HG03196 (cell line): ENCODE measurements around the gene GPR146.

Source experiments
- ATAC-seq: cut with Tn5 transposase; IDR thresholded peaks from one replicate; pipeline ENCODE4 v1.9.1; 2021; ENCODE audit not compliant: unreplicated experiment

The GPR146 gene

GRCh38 chr7:1090686-1091643 is 46.6 kb downstream of the GPR146 start:
- ATAC-seq: no peak

- no peak for ATAC-seq
Measured at GRCh38 chr7:1091644-1092027, 47.3 kb downstream of the GPR146 start.

DNA sequence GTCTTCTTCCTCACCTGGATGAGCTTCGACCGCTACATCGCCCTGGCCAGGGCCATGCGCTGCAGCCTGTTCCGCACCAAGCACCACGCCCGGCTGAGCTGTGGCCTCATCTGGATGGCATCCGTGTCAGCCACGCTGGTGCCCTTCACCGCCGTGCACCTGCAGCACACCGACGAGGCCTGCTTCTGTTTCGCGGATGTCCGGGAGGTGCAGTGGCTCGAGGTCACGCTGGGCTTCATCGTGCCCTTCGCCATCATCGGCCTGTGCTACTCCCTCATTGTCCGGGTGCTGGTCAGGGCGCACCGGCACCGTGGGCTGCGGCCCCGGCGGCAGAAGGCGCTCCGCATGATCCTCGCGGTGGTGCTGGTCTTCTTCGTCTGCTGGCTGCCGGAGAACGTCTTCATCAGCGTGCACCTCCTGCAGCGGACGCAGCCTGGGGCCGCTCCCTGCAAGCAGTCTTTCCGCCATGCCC is 47.9 kb downstream of the GPR146 start:
- ATAC-seq: no peak

GRCh38 chr7:1092806-1093501 is 48.6 kb downstream of the GPR146 start:
- no peak for ATAC-seq

GRCh38 chr7:1093502-1093843 is 49.1 kb downstream of the GPR146 start:
- ATAC-seq: no peak

- no peak for ATAC-seq
Measured at GRCh38 chr7:1093916-1094508, 49.7 kb downstream of the GPR146 start.

DNA sequence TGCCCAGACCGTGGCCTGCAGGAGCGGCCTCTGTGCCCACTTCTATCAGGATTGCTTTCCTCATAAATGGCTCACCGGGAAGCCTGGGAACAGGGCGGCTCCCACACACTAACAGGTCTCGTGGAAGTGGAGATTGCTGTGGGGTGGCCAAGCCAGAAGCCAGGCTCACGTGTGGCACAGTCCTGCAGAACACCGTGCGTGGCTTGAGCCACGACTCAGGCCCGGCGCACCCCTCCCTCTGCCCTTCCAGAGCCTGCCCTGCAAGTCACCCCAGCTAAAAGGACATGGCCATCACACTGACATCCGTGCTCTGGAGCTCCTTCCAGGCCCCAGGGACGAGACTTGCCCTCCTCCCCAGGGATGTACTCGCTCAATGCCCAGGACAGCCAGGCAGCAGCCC is 50.5 kb downstream of the GPR146 start:
- ATAC-seq: no peak

GRCh38 chr7:1095621-1096155 is 51.3 kb downstream of the GPR146 start:
- no peak for ATAC-seq

DNA sequence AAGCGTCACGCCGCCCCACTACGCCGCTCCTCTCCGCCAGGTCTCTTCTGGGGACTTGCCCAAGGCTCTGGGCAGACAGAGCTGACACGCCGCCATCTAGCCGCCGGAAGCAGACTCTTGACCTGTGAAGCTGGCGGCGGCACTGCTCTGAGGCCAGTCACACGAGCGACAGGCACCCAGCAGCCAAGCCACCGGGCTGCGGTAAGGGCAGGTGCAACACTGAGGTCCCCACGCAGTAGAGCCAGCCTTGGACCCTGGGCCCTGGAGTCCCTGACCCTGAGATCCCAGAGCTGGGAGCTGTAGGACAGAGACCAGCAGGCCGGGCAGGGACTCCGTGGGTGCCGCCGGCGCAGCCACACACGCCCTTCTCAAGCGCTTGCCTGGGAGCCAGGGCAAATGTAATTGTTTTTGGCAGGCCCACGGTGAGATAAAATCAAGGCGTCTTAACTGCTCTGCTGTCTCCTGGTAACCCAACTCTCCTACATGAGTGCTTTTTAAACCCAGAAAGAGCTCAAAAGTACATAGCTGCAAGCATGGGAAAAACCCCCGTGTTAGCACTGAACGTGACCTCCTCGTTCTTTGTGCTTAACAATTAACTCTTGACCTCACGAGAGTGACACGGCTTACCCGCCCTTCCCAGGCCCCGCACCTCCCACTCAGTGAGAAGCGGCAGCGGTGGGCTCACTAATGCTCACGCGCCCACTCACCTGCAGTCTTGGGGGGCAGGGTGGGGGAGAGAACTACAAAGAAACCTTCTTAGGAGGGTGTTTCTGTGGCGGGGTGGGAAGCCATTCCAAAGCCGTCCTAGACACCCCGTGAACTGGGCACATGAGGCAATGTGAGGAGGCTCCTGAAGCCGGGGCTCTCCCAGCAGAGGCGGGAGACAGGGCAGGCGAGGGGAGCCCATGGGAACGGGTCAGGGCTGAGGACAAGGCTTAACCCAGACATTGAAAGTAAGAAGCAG is 52.1 kb downstream of the GPR146 start:
- ATAC-seq: no peak

- ATAC-seq: no peak
Measured at GRCh38 chr7:1097120-1097504, 52.8 kb downstream of the GPR146 start.

DNA sequence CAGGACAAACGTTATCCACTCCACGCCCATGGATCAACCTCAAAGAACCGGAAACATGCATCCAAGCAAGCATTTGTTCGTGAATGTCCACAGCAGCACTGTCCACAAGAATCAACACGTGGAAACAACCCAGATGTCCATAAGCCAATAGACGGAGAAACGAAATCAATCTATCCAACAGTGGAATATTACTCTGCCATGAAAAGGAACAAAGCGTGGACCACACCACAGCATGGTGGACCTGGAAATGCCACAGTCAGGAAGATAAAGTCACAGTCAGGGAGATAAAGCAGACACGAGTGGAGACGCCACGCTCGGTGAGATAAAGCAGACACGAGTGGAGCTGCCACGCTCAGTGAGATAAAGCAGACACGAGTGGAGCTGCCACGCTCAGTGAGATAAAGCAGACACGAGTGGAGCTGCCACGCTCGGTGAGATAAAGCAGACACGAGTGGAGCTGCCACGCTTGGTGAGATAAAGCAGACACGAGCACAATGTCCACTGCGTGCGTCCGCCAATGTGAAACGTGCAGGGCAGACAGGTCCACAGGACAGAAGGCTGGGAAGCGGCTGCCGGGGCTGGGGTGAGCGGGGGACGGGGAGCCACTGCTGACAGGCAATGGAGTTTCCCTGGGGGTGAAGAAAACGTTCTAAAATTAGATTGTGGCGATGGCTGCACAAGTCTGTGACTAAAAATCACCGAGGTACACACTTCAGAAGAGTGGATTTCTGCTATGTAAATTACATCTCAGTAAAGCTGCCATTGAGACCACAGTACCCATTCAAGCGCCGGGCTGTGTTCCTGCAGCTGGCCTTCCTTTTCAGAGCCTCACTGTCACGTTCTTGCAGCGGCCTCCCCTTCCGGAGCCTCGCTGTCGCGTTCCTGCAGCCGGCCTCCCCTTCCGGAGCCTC is 54.2 kb downstream of the GPR146 start:
- ATAC-seq: no peak

- no peak for ATAC-seq
Measured at GRCh38 chr7:1099154-1099542, 54.8 kb downstream of the GPR146 start.

DNA sequence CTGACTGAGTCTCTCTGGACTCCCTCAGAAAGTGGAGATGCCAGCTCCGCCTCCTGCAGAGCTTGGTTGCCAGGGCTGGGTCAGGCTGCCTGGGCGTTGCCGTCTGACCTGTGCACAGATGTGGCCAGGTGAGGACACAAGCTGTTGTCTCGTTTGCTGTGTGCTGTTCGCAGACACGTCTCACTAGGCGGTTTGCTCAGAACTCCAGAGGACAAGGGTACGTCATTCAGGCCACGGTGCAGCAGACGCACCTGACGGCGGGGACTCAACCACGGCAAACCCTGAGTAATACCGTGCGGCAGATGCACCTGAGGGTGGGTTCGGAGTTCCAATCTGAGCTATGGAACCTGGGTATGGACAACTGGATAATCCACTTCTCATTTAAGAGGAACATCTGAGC is 55.3 kb downstream of the GPR146 start:
- ATAC-seq: no peak

GRCh38 chr7:1100386-1100785 is 56.0 kb downstream of the GPR146 start:
- ATAC-seq: no peak

- ATAC-seq: no peak
Measured at GRCh38 chr7:1100834-1101562, 56.7 kb downstream of the GPR146 start.

DNA sequence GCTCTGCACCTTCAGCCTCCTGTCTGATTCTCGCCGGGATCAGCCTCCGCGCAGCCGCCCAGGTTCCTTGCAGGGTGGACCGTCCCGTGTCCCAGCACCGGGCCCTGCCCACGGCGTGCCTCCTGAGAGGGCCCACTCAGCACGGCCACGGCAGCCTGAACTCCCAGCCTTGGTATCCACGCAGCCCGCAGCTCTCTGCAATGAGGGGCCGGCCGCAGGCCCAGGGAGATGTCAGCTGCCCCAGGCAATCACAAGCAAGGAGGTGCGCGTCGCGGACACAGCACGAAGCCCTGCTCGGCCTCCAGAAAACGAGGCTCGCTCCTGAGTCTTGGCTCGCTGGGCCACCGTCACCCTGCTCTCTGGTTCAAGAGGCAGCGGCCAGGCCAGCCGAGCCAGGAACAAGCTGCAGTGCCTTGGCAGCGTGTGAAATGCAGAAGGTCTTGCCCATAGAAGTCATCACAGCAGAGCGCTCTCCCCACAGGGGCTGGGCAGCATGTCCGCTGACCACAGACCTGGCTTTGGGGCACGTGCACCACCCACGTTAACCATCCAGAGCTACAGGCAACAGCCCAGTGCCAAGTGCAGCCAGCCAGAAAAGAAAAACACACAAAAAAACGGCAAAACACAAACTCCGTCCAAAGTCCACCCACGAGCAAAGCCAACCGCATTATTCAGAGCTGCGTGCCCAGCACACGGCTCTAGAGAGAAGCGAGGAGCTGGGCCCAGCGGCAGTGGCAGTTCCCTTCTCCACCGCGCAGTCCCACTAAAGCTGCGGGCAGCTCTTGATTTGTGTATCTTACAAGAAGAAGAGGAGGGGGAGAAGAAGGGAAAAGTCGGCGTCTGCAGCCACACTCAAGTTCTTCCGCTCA is 57.5 kb downstream of the GPR146 start:
- ATAC-seq: no peak

DNA sequence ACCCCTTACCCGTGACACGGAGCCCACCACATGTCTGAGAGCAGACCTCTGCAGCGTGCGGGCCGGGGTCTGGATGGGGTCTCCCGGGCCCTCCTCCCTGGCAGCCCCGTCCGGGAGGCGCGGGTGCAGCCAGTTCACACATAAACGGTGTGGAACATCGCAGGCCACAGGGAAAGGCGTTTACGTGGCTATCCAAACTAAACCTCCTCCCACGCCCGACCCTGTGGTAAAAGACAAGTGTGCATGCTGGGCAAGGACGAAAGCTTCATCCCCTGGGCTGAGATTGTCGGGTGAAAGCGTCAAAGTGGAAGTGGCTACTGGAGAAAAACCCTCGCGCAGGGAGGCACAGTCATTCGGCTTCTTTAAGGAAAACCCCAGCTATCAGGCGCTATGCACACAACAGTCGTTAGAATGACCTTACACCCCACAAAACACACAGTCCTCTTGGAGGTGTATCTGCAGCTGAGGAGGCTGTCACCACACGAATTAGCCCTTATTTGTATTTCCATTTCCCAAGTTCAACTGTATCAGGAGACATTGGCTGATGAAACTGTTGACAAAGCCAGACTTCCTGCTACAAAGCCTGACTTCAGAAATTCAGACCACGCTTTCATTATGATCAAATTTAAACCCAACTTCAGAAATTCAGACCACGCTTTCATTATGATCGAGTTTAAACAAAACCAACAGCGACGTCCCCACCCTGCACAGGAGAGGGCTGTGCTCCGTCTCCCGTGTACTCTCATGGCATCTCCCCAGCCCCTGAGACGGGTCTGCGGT is 58.9 kb downstream of the GPR146 start:
- peak; percentile 39 for ATAC-seq
